Endothelial cell of umbilical vein (primary cell): ENCODE data around the gene NLRP13. TPM values are rescaled to one million over a fixed set of nuclear protein-coding genes. Genes with fewer than 3 reads are reported as not detected.
"Not testable (repeated sequence)": the region's sequence is repeated elsewhere in the genome, so short reads cannot be mapped to it uniquely, and the experiment has no call there.

Experiments used
- BruUV-seq: library from RNA; stranded (reverse); fragments of 400-500 nt; replicated peaks from 2 replicates; lab custom pipeline; 2021; lab: Mats Ljungman, UMichigan
- CTCF ChIA-PET: fragments of 300-600, 350-600 bp; sonication (Branson Sonifier 250); formaldehyde crosslinking; loops from one replicate; lab custom pipeline; 2021; ENCODE audit warnings: antibody characterized with exemption, inconsistent platforms; lab: Charles Lee
- POLR2A ChIA-PET: fragments of 300-600, 350-600 bp; sonication (Branson Sonifier 250); formaldehyde crosslinking; loops from one replicate; lab custom pipeline; 2021; ENCODE audit warnings: antibody characterized with exemption, inconsistent platforms; lab: Charles Lee
- DNase-seq: peaks from one replicate; pipeline ENCODE4 v3.0.0-alpha.2; 2011; ENCODE audit warnings: low read depth, low spot score
- FAIRE-seq: peaks from 2 replicates; lab custom pipeline; 2011; peaks lifted over from hg19 to GRCh38; lab: Jason Lieb, UNC
- H2AFZ ChIP-seq: 2 replicates; pipeline ENCODE4 v1.6.0; 2012; ENCODE audit warnings: low read depth, low read length, control low read depth, inconsistent platforms
- H3K27ac ChIP-seq: 2 replicates; pipeline ENCODE4 v1.5.1; 2011; ENCODE audit warnings: low read depth, mild to moderate bottlenecking, control low read depth, low read length, moderate library complexity; ENCODE audit not compliant: insufficient read depth
- H3K27me3 ChIP-seq, 2 experiments: 2 replicates each; pipeline versions ENCODE4 v1.6.0 to v1.6.1; 2011; ENCODE audit warnings: low read length in 2 of 2, mixed read lengths in 1 of 2; ENCODE audit not compliant: control insufficient read depth in 2 of 2, insufficient read depth in 2 of 2
- H3K36me3 ChIP-seq, 2 experiments: 2 replicates in 1 of 2; 3 replicates in 1 of 2; pipeline ENCODE4 v1.5.1; 2011; ENCODE audit warnings: low read length in 2 of 2, mild to moderate bottlenecking in 1 of 2, moderate library complexity in 1 of 2; ENCODE audit not compliant: control insufficient read depth in 2 of 2, insufficient read depth in 2 of 2; ENCODE audit errors: extremely low read depth in 1 of 2
- H3K4me1 ChIP-seq: 3 replicates; pipeline ENCODE4 v1.5.1; 2011; ENCODE audit warnings: mild to moderate bottlenecking, low read length; ENCODE audit not compliant: control insufficient read depth, insufficient read depth; ENCODE audit errors: extremely low read depth
- H3K4me2 ChIP-seq: 2 replicates; pipeline ENCODE4 v1.6.1; 2011; ENCODE audit warnings: low read length, control low read depth, mixed read lengths; ENCODE audit not compliant: insufficient read depth
- H3K4me3 ChIP-seq, 3 experiments: fragments of 200-600 bp in 1 of 3; sonication (generic), shearing (Covaris generic) in 1 of 3; replicated peaks in 1 of 3; 2 replicates each; pipeline ENCODE4 v1.5.1; 2011 to 2016; ENCODE audit warnings: control low read depth in 3 of 3, low read length in 3 of 3, mild to moderate bottlenecking in 2 of 3, inconsistent platforms in 1 of 3, low read depth in 1 of 3, moderate library complexity in 1 of 3; ENCODE audit not compliant: insufficient read depth in 1 of 3
- H3K79me2 ChIP-seq: 2 replicates; pipeline ENCODE4 v1.6.0; 2012; ENCODE audit warnings: low read length, inconsistent platforms; ENCODE audit not compliant: control insufficient read depth, insufficient read depth
- H3K9ac ChIP-seq: replicated peaks from 2 replicates; pipeline ENCODE3; 2011; ENCODE audit warnings: low read length, control low read depth; ENCODE audit not compliant: insufficient read depth; ENCODE audit errors: extremely low read depth
- H3K9me1 ChIP-seq: replicated peaks from 3 replicates; pipeline ENCODE4 v1.6.0; 2011; ENCODE audit warnings: mild to moderate bottlenecking, low read length; ENCODE audit not compliant: control insufficient read depth, insufficient read depth; ENCODE audit errors: extremely low read depth
- H3K9me3 ChIP-seq: replicated peaks from 2 replicates; pipeline ENCODE4 v1.5.1; 2012; ENCODE audit warnings: low read length, inconsistent platforms; ENCODE audit not compliant: control insufficient read depth, insufficient read depth
- H4K20me1 ChIP-seq: replicated peaks from 2 replicates; pipeline ENCODE3; 2011; ENCODE audit warnings: mild to moderate bottlenecking, low read length; ENCODE audit not compliant: control insufficient read depth, insufficient read depth; ENCODE audit errors: extremely low read depth
- EZH2 ChIP-seq: IDR thresholded peaks from 2 replicates; pipeline ENCODE4 v1.6.1; 2012; ENCODE audit warnings: borderline replicate concordance, low read depth, mild to moderate bottlenecking, moderate library complexity, low read length, inconsistent platforms; ENCODE audit not compliant: severe bottlenecking
- FOS ChIP-seq: IDR thresholded peaks from 2 replicates; pipeline ENCODE4 v1.6.1; 2011; ENCODE audit warnings: mild to moderate bottlenecking, low read length, moderate library complexity, borderline replicate concordance; ENCODE audit not compliant: insufficient read depth
- GATA2 ChIP-seq: IDR thresholded peaks from 2 replicates; pipeline ENCODE4 v1.7.0; 2011; ENCODE audit warnings: low read depth, mild to moderate bottlenecking, moderate library complexity, mixed read lengths, low read length; ENCODE audit not compliant: insufficient read length, insufficient read depth
- JUN ChIP-seq: IDR thresholded peaks from 2 replicates; pipeline ENCODE4 v1.6.1; 2011; ENCODE audit warnings: borderline replicate concordance, low read depth; ENCODE audit not compliant: insufficient read length, insufficient read depth
- MYC ChIP-seq: IDR thresholded peaks from one replicate; pipeline ENCODE4 v1.6.1; 2011; ENCODE audit warnings: mild to moderate bottlenecking, low read depth, low read length
- POLR2A ChIP-seq: IDR thresholded peaks from 2 replicates; pipeline ENCODE4 v1.6.1; 2012; ENCODE audit warnings: low read depth, mild to moderate bottlenecking, control low read depth, low read length
- POLR2AphosphoS5 ChIP-seq: IDR thresholded peaks from 2 replicates; pipeline ENCODE4 v1.6.1; 2012; ENCODE audit warnings: low read depth, mild to moderate bottlenecking, control low read depth, low read length, moderate library complexity; ENCODE audit not compliant: insufficient read depth
- dilution Hi-C: fragments of 300-500 bp; cut with MboI; formaldehyde crosslinking; loops from one replicate; pipeline ENCODE4 v1.15.0; 2019; ENCODE audit warnings: low sequenced_read_pairs; ENCODE audit not compliant: extremely low pct_ligation_motif_present
- intact Hi-C: fragments of 100-400 bp; cut with micrococcal nuclease; formaldehyde crosslinking; loops from one replicate; pipeline ENCODE4 v1.10.0; 2022
- polyA plus RNA-seq, 4 experiments: library from polyadenylated mRNA; depleted of rRNA in 3 of 4; stranded (reverse) in 3 of 4; unstranded in 1 of 4; fragments of >200 nt; gene quantifications; 2 replicates each; pipeline versions ENCODE4 v1.2.1 to v1.2.3, GENCODE V29; 2011 to 2012; ENCODE audit warnings: missing spikeins in 1 of 4
- total RNA-seq: library from RNA; stranded (reverse); gene quantifications from 2 replicates; pipeline ENCODE4 v1.2.3, GENCODE V29; 2021
- TF ChIP-seq, protein P1 (sequence below): IDR thresholded peaks from 2 replicates; pipeline ENCODE4 v1.6.1; 2011; ENCODE audit not compliant: insufficient read depth, insufficient read length
- TF ChIP-seq, protein P2 (sequence below), 2 donors: IDR thresholded peaks; 1 replicate in 1 of 2; 2 replicates in 1 of 2; pipeline ENCODE4 v1.5.1; 2011; ENCODE audit warnings: low read length in 2 of 2, mild to moderate bottlenecking in 2 of 2, moderate library complexity in 2 of 2, control low read depth in 1 of 2, inconsistent platforms in 1 of 2, low read depth in 1 of 2; ENCODE audit not compliant: insufficient read depth in 1 of 2; ENCODE audit errors: extremely low read depth in 1 of 2

NLRP13 gene
- total and polyA plus RNA-seq, 2 donors (not counting 3 experiments of a cell fraction or from before 2014, with no cell fraction given), result not detected

GRCh38 chr19:55930996-55931515, 1.1 kb downstream of the NLRP13 start:
- Histone ChIP-seq H3K27me3 (no peaks in the 10 kb centered on the region), H3K9ac (no peak overlapping the region), H3K4me1 (no peaks in the 10 kb centered on the region), H4K20me1 (no peaks in the 10 kb centered on the region), H2AFZ (no peak overlapping the region), H3K4me3 (no peak overlapping the region), H3K9me3 (peaks cover 3% of the 10 kb centered on the region), H3K4me2 (no peak overlapping the region), H3K27ac (no peak overlapping the region), H3K36me3 (no peaks in the 10 kb centered on the region), H3K9me1 (no peaks in the 10 kb centered on the region), H3K79me2 (no peaks in the 10 kb centered on the region)
- ChIA-PET POLR2A (interaction anchor here (0.5 kb wide), 1 partner anchor 22 kb away, joined by 9 read pairs; no protein-coding TSS in a partner anchor), CTCF (no interaction called here)
- dilution Hi-C loops, result no loop called here
- FAIRE-seq, result no peak
- intact Hi-C loops, result no loop called here
- DNase-seq, result no peak
- TF ChIP-seq JUN (no peak), FOS (no peak), GATA2 (no peak), POLR2AphosphoS5 (no peak), EZH2 (no peak), POLR2A (no peak), MYC (no peak)
- TF ChIP-seq, protein P1, sequence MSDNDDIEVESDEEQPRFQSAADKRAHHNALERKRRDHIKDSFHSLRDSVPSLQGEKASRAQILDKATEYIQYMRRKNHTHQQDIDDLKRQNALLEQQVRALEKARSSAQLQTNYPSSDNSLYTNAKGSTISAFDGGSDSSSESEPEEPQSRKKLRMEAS, result no peak
- TF ChIP-seq, protein P2, sequence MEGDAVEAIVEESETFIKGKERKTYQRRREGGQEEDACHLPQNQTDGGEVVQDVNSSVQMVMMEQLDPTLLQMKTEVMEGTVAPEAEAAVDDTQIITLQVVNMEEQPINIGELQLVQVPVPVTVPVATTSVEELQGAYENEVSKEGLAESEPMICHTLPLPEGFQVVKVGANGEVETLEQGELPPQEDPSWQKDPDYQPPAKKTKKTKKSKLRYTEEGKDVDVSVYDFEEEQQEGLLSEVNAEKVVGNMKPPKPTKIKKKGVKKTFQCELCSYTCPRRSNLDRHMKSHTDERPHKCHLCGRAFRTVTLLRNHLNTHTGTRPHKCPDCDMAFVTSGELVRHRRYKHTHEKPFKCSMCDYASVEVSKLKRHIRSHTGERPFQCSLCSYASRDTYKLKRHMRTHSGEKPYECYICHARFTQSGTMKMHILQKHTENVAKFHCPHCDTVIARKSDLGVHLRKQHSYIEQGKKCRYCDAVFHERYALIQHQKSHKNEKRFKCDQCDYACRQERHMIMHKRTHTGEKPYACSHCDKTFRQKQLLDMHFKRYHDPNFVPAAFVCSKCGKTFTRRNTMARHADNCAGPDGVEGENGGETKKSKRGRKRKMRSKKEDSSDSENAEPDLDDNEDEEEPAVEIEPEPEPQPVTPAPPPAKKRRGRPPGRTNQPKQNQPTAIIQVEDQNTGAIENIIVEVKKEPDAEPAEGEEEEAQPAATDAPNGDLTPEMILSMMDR (IDR thresholded peaks at IDR 0.05; ENCODE audit: extremely low read depth in 1 of 2, insufficient read depth in 1 of 2, low read depth in 1 of 2, low read length in 2 of 2), result no peak
- no TSS peak for BruUV-seq

- H4K20me1 ChIP-seq, H3K9me1 ChIP-seq, dilution Hi-C loops, intact Hi-C loops, H2AFZ ChIP-seq, BruUV-seq, CTCF ChIA-PET, H3K4me2 ChIP-seq, H3K27ac ChIP-seq, H3K4me1 ChIP-seq, H3K9me3 ChIP-seq, POLR2A ChIA-PET, DNase-seq, H3K79me2 ChIP-seq, H3K27me3 ChIP-seq, H3K9ac ChIP-seq, H3K4me3 ChIP-seq, FAIRE-seq, H3K36me3 ChIP-seq: not testable (repeated sequence)
Observed at GRCh38 chr19:55929258-55929657, 2.9 kb downstream of the NLRP13 start.
